DMS153 treated with DMSO at 0.1 percent for 48 hours (cell line): ENCODE data around the gene GAST.

ENCODE experiments used
- DNase-seq: peaks from one replicate; lab custom pipeline; 2025; ENCODE audit not compliant: unreplicated experiment; lab: John Stamatoyannopoulos, UW

Gene GAST

DNA sequence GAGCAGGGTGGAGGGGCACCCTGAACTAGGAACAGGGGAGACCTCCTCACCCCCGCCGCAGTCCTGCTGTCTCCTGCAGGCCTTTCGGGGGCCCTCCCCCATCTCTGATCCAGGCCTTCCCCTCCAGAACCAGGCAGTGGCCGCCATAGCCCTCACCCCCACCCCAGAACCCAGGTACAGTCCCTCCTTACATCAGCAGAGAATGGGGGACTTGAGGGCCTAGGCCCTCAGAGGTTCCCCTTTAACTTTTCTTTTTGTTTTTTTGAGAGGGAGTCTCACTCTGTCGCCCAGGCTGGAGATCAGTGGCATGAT, 26.6 kb downstream of the GAST start:
- no peak for DNase-seq

GRCh38 chr17:41739661-41740352, 27.7 kb downstream of the GAST start:
- DNase-seq, result peak; percentile 84

GRCh38 chr17:41740506-41740905, 28.4 kb downstream of the GAST start:
- no peak for DNase-seq

DNA sequence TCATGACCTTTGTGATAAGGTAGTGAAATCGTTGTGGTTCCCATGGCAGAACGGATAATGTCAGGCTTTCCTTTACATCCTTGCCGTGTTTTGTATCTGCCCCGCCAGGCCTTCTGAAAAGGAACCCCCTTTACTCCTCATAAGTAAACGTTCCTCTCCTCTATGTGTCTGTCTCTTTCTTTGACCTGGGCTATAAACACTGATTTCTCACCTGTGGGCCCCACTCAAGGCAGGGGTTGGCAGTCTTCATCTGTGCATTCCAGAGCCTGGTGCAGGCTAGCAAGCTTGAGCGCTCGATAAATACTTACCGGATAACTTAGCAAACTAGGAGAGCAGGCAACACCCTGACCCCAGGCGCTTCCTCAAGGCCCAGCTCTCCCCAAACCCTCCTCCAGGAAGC, 29.6 kb downstream of the GAST start:
- DNase-seq, result no peak

DNA sequence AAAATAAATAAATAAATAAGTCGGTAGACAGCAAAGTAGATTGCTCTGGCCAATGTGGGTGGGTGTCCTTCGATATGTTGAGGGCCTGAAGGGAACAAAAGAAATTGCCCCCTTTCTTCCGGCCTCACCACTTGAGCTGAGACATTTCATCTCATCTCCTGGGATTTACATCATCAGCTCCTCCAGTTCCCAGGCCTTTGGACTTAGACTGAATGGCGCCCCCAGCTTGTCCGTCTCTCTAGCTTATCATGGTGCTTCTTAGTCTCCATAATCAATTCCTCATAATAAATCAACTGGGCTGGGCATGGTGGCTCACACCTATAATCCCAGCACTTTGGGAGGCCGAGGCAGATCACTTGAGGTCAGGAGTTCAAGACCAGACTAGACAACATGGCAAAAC, 36.1 kb downstream of the GAST start:
- no peak for DNase-seq

GRCh38 chr17:41750862-41751261, 38.7 kb downstream of the GAST start:
- no peak for DNase-seq

DNA sequence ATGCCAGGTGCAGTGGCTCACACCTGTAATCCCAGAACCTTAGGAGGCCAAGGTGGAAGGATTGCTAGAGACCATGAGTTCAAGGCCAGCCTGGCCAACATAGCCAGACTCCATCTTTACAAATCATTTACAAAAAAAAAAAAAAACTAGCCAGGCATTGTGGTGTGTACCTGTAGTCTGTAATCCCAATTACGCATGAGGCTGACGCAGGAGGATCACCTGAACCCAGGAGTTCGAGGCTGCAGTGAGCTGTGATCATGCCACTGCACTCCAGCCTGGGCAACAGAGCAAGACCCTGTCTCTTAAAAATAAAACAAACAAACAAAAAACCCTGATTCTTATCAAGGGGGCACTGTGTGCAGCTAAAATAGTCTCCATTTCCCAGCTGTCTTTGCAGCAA, 39.2 kb downstream of the GAST start:
- no peak for DNase-seq

DNA sequence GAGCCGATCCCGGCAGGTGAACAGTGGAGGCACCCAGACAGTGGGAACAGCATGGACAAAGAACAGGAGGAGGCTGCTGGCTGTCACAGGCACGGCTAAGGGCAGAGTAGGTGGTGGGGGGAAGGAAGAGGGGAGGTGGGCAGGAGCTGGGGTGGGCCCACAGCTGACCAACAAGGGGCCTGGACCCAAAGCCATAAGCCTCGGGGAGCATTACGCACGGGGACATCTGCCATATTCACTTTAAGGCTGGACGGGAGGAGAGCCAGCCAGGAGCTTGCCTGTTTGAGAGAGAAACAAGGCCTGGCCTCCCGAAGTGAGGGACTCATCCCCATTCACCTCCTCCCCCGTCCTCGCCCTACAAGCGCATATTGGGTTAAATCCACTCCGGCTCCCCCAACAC, 41.9 kb downstream of the GAST start:
- no peak for DNase-seq

- DNase-seq, result no peak
Measured at GRCh38 chr17:41758601-41759000, 46.5 kb downstream of the GAST start.

DNA sequence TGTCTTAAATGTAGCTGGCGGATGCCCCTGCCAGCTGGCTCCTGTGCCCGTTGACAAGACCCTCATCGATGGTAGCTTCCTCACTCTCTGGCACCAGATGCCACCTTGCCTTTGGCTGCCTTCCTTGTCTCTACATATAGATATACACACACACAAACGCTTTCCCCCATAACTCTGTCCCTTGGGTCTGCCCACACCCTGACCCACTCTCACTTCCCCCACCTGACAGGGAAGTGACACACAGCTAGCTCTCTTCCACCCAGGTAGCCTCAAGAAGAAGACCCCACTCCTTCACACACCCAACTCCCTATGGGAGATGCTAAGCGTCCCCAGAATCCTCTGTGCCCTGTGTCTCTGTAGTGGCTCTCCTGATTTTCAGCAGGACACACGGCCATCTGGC, 48.7 kb downstream of the GAST start:
- DNase-seq, result no peak

DNA sequence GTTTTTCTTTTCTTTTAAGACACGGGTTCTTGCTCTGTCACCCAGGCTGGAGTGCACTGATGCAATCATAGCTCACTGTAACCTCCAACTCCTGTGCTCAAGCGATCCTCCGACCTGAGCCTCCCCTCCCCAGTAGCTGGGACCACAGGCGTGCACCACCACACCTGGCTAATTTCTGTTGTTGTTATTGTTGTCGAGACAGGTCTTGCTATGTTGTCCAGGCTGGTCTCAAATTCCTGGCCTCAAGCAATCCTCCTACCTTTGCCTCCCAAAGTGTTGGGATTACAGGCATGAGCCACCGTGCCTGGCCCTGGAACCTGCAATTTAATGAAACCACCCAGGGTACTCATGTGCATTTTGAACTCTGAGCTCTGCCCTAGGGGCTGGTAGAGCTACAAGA, 50.3 kb downstream of the GAST start:
- no peak for DNase-seq

- no peak for DNase-seq
Measured at GRCh38 chr17:41762841-41763240, 50.7 kb downstream of the GAST start.

GRCh38 chr17:41763327-41763726, 51.2 kb downstream of the GAST start:
- no peak for DNase-seq
